Uterus (tissue), 2 donors: ENCODE measurements around the gene PRDM15.

Source experiments
- CTCF ChIP-seq, 4 experiments: fragments of 200-600 bp in 2 of 4; fragments of 450-650 bp in 2 of 4; sonication (generic) in 2 of 4; IDR thresholded peaks; one replicate each; pipeline ENCODE4 v1.5.1; 2016 to 2019; ENCODE audit warnings: antibody characterized with exemption in 4 of 4, mild to moderate bottlenecking in 2 of 4, moderate library complexity in 1 of 4
- POLR2A ChIP-seq, 2 donors: fragments of 450-650 bp; IDR thresholded peaks; one replicate each; pipeline ENCODE4 v1.6.1; 2016; ENCODE audit warnings: antibody characterized with exemption in 2 of 2, mild to moderate bottlenecking in 1 of 2, moderate library complexity in 1 of 2

- TF ChIP-seq CTCF (IDR thresholded peaks at IDR 0.05) (no peak), POLR2A (IDR thresholded peaks at IDR 0.05) (no peak)
Measured at GRCh38 chr21:41861987-41862386, 17.2 kb downstream of the PRDM15 start.
